Embryonic facial prominence (tissue), 1 donor: Measurements from ENCODE around the gene CAST.
"Not testable (repeated sequence)": the region's sequence is repeated elsewhere in the genome, so short reads cannot be mapped to it uniquely, and the experiment has no call there.

Experiments used
- DNase-seq: peaks from one replicate; pipeline ENCODE4 v3.0.0-alpha.2; 2016; ENCODE audit errors: extremely low spot score

The CAST gene, protein sequence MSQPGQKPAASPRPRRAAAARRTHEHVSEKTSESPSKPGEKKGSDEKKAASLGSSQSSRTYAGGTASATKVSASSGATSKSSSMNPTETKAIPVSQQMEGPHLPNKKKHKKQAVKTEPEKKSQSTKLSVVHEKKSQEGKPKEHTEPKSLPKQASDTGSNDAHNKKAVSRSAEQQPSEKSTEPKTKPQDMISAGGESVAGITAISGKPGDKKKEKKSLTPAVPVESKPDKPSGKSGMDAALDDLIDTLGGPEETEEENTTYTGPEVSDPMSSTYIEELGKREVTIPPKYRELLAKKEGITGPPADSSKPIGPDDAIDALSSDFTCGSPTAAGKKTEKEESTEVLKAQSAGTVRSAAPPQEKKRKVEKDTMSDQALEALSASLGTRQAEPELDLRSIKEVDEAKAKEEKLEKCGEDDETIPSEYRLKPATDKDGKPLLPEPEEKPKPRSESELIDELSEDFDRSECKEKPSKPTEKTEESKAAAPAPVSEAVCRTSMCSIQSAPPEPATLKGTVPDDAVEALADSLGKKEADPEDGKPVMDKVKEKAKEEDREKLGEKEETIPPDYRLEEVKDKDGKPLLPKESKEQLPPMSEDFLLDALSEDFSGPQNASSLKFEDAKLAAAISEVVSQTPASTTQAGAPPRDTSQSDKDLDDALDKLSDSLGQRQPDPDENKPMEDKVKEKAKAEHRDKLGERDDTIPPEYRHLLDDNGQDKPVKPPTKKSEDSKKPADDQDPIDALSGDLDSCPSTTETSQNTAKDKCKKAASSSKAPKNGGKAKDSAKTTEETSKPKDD

DNA sequence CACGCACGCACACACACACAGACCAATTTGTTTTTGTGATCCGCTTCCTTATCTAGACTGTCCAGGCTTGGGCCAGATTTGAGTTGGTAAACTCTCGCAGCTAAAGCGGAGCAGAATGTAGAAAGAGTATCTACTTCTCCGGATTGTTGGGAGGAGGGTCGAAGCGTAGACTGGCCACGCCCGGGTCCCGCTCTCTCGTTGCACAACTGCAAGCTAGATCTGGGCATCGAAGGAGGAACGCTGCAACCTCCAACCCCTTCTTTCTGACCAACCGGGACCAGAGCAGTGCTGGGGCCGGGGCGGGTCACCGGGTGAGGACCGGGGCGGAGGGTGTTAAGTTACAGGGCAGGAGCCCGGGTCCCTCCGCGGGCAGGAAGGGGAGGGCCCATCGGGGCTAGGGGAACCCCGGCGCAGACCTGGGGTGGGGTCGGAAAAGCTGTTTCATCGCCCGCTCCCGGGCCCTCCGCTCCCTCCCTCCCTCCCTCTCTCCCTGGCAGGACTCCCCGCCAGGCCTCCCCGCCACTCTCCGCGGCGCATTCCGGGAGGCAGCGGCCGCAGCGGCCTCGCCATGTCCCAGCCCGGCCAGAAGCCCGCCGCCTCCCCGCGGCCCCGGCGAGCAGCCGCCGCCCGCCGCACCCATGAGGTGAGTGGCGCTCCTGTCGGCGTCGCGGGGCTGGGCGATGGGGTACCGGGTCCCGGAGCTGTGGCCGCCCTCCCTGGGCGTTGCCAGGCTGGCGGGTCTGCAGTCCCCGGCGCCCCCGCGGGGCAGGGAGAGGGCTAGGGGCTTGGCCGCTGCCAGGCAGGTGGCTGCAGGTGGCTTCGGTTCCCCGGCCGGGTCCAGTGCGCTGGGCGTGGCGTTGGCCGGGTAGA lies at the start of gene CAST:
CAST (plus strand) TSS at position 522 of the 870 bp plus-strand sequence; CDS start at position 569, 47 bp downstream.
- DNase-seq: no peak

GRCh38 chr5:96614110-96614691 lies 48.0 kb upstream of the CAST start:
- peak; percentile 33 for DNase-seq

DNA sequence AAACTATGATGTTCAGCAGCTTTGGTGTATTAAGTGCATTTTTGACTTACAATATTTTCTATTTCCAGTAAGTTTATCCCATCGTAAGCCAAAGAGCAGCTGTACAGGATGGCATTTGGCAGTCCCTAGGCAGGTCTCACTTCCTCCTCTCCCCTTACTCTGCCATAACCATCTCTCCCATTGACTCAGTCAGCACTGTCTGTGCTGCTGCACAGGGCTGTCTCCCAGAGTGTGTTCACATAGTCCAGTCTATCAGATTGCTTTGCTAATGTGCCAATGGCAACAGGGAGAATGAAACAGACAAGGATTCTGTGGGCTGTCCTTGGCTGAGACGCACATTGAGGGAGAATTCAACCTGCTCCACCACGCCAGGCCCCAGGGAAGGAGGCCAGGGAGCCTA lies 47.0 kb upstream of the CAST start:
- no peak for DNase-seq

DNA sequence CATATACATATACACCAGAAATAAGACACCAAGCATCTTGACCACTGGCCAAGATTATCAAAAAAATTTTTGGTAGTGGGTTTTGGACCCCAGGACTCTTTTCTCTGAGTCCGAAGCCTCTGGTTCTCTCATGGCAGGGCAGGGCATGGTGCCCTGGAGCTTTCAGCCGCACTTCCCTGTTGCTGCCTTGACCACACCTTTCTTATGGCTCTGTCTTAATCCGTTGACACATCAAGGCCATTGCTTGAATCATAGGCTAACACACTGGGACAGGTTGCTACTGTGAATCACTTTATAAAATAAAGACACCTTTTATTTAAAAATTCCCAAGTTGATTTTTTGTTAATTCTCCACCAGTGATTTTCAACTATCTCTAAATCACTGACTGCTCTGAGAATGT lies 45.4 kb upstream of the CAST start:
- DNase-seq: no peak

DNA sequence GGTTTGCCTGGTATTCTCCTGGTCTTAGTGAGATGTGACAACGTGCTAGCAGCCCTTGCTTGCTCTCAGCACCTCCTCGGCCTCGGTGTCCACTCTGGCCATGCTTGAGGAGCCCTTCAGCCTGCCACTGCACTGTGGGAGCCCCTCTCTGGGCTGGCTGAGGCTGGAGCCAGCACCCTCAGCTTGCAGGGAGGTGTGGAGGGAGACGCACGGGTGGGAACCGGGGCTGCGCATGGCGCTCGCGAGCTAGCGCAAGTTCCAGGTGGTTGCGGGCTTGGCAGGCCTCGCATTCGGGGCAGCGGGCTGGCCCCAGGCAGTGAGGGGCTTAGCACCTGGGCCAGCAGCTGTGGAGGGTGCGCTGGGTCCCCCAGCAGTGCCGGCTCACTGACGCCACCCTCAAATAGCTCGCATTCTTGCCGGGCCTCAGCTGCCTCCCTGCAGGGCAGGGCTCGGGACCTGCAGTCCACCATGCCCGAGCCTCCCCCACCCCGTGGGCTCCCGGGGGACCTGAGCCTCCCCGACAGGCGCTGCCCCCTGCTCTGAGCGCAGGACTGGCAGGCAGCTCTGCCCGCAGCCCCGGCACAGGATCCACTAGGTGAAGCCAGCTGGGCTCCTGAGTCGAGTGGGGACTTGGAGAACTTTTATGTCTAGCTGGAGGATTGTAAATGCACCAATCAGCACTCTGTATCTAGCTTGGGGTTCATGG lies 43.7 kb upstream of the CAST start:
- DNase-seq: not testable (repeated sequence)

GRCh38 chr5:96619946-96620345 lies 42.2 kb upstream of the CAST start:
- DNase-seq: no peak

DNA sequence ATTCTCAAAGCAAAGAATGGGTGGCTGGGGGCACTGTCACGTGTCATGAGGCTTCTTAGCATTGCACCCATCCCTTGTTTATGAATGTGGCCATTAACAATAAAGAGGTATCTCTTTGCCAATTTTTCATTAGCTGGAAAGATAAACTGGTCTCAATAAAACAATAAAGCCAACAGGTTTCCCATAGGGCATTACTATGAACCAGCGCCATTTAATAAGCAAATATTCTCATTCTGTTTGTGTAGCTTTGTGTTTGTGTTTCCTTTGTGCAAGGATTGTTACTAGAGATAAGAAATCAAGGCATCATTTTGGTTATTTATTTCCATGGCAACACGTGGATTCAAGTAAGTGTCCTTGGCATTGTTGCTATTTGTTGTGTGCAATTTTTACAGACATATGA lies 37.6 kb upstream of the CAST start:
- DNase-seq: no peak

DNA sequence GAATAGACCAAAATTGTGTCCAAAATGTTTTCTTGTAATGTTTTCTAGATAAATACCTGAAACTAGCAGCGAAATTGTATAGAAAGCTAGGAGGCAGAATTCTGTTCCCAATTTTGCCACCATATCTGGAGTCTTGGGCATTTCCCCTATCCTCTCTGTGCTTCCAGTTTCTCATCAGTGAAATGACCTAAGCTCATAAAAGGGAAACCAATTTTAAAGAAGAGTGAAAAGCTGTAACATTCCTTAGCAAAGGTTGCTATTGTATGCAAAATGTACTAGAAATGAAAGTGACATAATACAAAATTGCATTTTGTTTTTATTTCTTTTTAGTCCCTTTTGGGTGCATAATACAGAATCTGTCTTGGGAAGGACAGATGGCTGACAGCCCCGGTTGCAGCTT lies 36.8 kb upstream of the CAST start:
- no peak for DNase-seq

- DNase-seq: no peak
Measured at GRCh38 chr5:96626956-96627355, 35.2 kb upstream of the CAST start.

- DNase-seq: no peak
Measured at GRCh38 chr5:96627792-96628398, 34.3 kb upstream of the CAST start.

DNA sequence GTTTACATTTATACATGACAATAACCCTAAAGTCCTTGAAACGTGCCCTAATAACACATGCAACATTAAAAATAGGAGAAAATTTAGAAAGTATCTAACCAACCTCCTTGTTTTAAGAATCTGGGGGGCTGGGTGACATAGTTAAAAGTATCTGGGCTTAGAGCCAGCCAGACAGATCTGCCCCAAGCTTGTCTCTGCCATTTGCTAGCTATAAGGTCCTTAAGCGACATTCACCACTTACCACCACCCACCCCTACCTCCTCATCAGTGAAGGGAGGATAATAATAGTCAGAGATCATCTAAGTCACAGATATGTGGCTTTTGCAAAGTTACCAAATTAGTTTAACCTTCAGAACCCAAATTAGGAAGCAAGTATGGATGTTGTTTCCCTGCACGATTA lies 33.8 kb upstream of the CAST start:
- no peak for DNase-seq

DNA sequence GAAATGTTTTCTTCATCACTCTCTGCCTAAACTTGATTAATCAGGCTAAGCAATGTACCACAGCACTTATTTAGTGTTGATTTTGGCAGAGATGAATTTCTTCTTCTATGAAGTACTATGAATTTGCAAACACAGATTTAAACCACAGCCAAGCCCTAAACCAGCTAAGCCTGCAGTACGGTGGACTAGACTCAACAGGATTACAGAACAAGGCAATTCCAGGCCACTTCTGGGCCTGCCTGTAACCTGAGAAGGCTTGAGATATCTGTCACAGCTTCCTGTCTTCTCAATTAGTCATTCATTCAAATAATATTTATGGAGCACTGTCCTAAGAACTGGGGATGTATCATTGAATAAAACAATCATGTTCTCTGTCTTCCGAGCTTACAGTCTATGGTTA lies 32.4 kb upstream of the CAST start:
- DNase-seq: no peak

GRCh38 chr5:96633820-96634219 lies 28.4 kb upstream of the CAST start:
- DNase-seq: no peak

DNA sequence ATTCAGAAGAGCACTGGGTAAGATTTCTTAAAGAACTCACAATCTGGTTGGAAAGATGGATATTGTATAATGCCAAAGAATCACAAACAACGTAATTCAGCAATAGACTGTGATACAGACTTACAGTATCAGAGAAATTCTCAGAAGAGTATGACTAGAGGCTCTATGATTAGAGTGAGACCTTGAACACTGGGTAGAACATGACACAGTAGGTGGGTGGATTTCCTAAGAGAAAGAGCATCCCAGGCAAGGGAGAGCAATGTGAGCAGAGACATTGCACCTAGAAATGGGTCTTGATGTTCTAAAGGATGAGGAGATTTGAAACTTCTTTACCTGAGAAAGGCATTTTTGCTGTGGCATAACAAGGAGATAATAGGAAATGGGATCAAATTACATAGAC lies 27.3 kb upstream of the CAST start:
- no peak for DNase-seq

- no peak for DNase-seq
Measured at GRCh38 chr5:96636046-96636445, 26.1 kb upstream of the CAST start.

- DNase-seq: no peak
Measured at GRCh38 chr5:96636594-96636993, 25.6 kb upstream of the CAST start.

- no peak for DNase-seq
Measured at GRCh38 chr5:96637196-96637595, 25.0 kb upstream of the CAST start.

GRCh38 chr5:96638561-96638960 lies 23.6 kb upstream of the CAST start:
- no peak for DNase-seq

GRCh38 chr5:96640696-96641095 lies 21.5 kb upstream of the CAST start:
- no peak for DNase-seq

DNA sequence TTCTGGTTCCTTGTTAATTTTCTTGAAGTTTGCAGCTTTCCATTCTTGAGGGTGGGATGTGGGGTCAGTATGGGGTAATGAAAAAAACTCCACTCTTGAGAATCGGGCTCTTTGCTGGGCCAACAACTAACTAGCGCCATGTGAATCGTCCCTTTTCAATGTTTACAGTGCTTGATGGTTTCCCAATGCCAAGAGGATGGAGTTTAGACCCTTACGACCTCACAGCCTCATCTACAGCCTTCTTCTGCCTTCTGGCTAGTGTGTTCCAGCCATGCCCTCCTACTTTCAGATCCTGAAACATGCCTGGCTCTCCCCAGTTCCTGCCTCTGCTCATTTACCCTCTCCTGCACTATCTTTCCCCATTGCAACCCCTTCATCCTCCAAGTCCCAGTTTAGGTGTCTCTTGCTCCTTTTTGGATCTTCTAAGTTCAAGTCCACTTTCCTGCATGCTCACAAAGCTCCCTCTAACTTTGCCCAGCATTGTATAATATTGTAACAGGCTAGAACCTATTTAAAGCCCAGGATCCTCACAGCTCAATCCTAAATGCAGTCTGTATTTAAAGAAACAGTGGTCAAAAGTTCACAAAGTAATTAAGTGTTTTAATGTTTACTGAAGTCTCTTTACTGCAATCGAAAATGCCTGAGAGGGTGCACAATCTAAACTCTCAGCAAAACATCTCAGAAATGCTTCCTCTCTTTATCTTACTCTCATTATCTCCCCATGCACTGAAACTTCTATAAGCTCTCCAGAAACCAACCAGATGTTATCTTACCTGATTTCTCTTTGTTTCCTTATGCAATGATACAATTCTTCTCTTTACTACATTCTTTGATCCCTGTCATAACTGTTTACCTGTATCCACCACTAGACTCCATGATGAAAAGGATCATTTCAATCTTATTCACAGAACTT lies 20.6 kb upstream of the CAST start:
- DNase-seq: no peak
